Measurements from ENCODE around the gene MYL7. TPM values are rescaled to one million over a fixed set of nuclear protein-coding genes. Genes with fewer than 3 reads are reported as not detected.

Gene MYL7
- polyA plus RNA-seq, 2 donors: 0.12 to 0.53 TPM

DNA sequence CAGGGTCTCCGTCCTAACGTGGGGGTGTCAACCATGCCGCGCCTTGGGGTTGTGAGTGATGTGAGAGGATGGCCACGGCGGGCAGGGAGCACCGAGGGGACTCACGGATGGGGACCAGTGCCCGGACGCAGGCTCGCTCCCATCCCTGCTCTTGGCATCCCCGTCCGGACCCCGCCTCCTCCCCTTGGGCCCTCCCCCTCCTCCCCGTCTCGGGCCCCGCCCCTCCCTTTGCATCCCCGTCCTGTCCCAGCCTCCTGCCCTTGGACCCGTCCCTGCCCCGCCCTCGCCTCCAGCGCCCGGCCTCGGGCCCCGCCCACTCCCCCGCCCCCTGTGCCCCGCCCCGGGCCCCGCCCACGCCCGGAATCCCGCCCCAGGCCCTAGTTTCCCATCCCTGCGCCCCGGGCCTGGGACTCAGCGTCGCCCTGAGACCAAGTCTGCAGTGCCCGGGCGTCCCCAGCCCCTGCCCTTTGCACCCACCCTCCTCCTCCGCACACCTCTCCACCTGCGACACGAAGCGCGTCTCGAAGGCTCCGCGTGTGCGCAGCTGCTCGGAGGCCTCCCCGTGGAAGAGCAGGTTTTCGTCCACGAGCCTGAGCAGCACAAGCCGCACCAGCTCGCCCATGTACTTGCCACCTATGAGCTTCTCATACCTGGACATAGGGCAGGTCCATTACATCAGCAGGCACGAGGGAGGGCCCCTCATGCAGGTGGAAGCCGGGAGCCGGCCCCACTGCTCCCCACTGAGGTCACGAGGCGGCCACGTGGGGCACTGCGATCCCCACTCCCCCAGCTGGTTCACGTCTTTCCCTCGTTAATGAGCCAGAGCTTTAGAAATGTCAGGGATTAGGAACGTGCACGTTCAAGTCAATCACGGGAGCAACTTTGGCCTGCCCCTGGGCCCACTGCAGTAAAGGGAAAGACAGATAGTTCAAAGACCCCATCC lies 5.1 kb upstream of the MYL7 start:
- Histone ChIP-seq H3K27ac (ENCODE audit: low read depth in 2 of 2, low read length in 1 of 2) (no peak overlapping the region), H3K27me3 (ENCODE audit: control insufficient read depth in 1 of 2, insufficient read depth in 2 of 2, low read length in 2 of 2) (no peaks in the 10 kb centered on the region), H3K4me3 (ENCODE audit: low read depth in 1 of 2, low read length in 2 of 2) (peak overlapping the region; percentile 23 to 33), H3K9me3 (ENCODE audit: control insufficient read depth in 2 of 2, insufficient read depth in 1 of 2, low read depth in 1 of 2, low read length in 1 of 2) (no peaks in the 10 kb centered on the region), H3K36me3 (ENCODE audit: control insufficient read depth in 2 of 2, insufficient read depth in 2 of 2, low read length in 1 of 2) (no peaks in the 10 kb centered on the region), H3K4me1 (ENCODE audit: control insufficient read depth in 2 of 2, insufficient read depth in 2 of 2, low read length in 1 of 2) (peaks cover 0 to 18% of the 10 kb centered on the region in 2 donors)
- WGBS, 2 donors: 13 to 19% methylated on average over 58 to 65 of the region's 65 CpGs

GRCh38 chr7:44145479-44145968 lies 4.4 kb upstream of the MYL7 start:
- Histone ChIP-seq H3K27ac (ENCODE audit: low read depth in 2 of 2, low read length in 1 of 2) (no peak overlapping the region), H3K36me3 (ENCODE audit: control insufficient read depth in 2 of 2, insufficient read depth in 2 of 2, low read length in 1 of 2) (no peaks in the 10 kb centered on the region), H3K4me1 (ENCODE audit: control insufficient read depth in 2 of 2, insufficient read depth in 2 of 2, low read length in 1 of 2) (peaks cover 0 to 17% of the 10 kb centered on the region in 2 donors), H3K9me3 (ENCODE audit: control insufficient read depth in 2 of 2, insufficient read depth in 1 of 2, low read depth in 1 of 2, low read length in 1 of 2) (no peaks in the 10 kb centered on the region), H3K4me3 (ENCODE audit: low read depth in 1 of 2, low read length in 2 of 2) (peak overlapping the region; percentile 21 to 23), H3K27me3 (ENCODE audit: control insufficient read depth in 1 of 2, insufficient read depth in 2 of 2, low read length in 2 of 2) (no peaks in the 10 kb centered on the region)
- 15 to 27% methylated on average over 47 to 53 of the region's 53 CpGs for WGBS, 2 donors

- peaks cover 0 to 17% of the 10 kb centered on the region in 2 donors for H3K4me1 ChIP-seq (ENCODE audit: control insufficient read depth in 2 of 2, insufficient read depth in 2 of 2, low read length in 1 of 2)
- 79 to 82% methylated on average over 31 of the region's 31 CpGs for WGBS, 2 donors
- no peak overlapping the region for H3K27ac ChIP-seq (ENCODE audit: low read depth in 2 of 2, low read length in 1 of 2)
- no peaks in the 10 kb centered on the region for H3K9me3 ChIP-seq (ENCODE audit: control insufficient read depth in 2 of 2, insufficient read depth in 1 of 2, low read depth in 1 of 2, low read length in 1 of 2)
- no peak overlapping the region for H3K4me3 ChIP-seq (ENCODE audit: low read depth in 1 of 2, low read length in 2 of 2)
- no peaks in the 10 kb centered on the region for H3K27me3 ChIP-seq (ENCODE audit: control insufficient read depth in 1 of 2, insufficient read depth in 2 of 2, low read length in 2 of 2)
- H3K36me3 ChIP-seq (ENCODE audit: control insufficient read depth in 2 of 2, insufficient read depth in 2 of 2, low read length in 1 of 2): no peaks in the 10 kb centered on the region
Observed at GRCh38 chr7:44144968-44145478, 3.9 kb upstream of the MYL7 start.

- Histone ChIP-seq H3K9me3 (ENCODE audit: control insufficient read depth in 2 of 2, insufficient read depth in 1 of 2, low read depth in 1 of 2, low read length in 1 of 2) (no peaks in the 10 kb centered on the region), H3K4me3 (ENCODE audit: low read depth in 1 of 2, low read length in 2 of 2) (no peak overlapping the region), H3K4me1 (ENCODE audit: control insufficient read depth in 2 of 2, insufficient read depth in 2 of 2, low read length in 1 of 2) (peaks cover 0 to 17% of the 10 kb centered on the region in 2 donors), H3K27me3 (ENCODE audit: control insufficient read depth in 1 of 2, insufficient read depth in 2 of 2, low read length in 2 of 2) (no peaks in the 10 kb centered on the region), H3K27ac (ENCODE audit: low read depth in 2 of 2, low read length in 1 of 2) (no peak overlapping the region), H3K36me3 (ENCODE audit: control insufficient read depth in 2 of 2, insufficient read depth in 2 of 2, low read length in 1 of 2) (no peaks in the 10 kb centered on the region)
- WGBS, 2 donors: 90 to 92% methylated on average over 6 of the region's 6 CpGs
Observed at GRCh38 chr7:44144426-44144967, 3.4 kb upstream of the MYL7 start.

DNA sequence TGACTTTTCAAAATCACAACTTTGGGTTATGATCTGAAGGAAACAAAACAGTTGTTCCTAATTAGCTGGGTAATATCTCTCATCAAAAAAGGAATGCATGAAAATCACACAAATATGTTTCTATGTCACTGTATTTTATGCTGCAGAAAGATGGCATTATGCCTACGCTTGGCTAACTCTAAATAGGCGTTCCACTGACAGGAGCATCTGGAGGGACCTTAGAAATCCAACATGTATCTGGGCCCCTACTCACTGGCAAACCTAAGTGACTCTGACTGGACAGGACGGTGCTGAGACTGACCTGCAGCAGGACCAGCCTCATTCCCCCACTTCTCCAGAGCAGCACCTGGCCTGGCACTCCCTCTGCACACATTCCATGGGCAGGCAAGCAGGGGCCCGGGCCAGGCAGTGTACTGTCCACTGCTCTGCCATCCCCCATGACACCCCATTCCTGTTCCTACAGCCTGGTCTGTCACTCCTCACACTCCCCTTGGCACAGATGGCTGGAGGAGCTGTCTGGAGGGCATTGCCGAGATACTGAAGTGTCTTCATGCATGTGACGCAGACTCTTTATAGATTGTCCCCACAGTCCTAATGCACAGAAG lies 2.6 kb upstream of the MYL7 start:
- Histone ChIP-seq H3K4me3 (ENCODE audit: low read depth in 1 of 2, low read length in 2 of 2) (no peak overlapping the region), H3K27ac (ENCODE audit: low read depth in 2 of 2, low read length in 1 of 2) (no peak overlapping the region), H3K4me1 (ENCODE audit: control insufficient read depth in 2 of 2, insufficient read depth in 2 of 2, low read length in 1 of 2) (peaks cover 0 to 17% of the 10 kb centered on the region in 2 donors), H3K9me3 (ENCODE audit: control insufficient read depth in 2 of 2, insufficient read depth in 1 of 2, low read depth in 1 of 2, low read length in 1 of 2) (no peaks in the 10 kb centered on the region), H3K36me3 (ENCODE audit: control insufficient read depth in 2 of 2, insufficient read depth in 2 of 2, low read length in 1 of 2) (no peaks in the 10 kb centered on the region), H3K27me3 (ENCODE audit: control insufficient read depth in 1 of 2, insufficient read depth in 2 of 2, low read length in 2 of 2) (no peaks in the 10 kb centered on the region)
- 76 to 79% methylated on average over 6 of the region's 6 CpGs for WGBS, 2 donors

DNA sequence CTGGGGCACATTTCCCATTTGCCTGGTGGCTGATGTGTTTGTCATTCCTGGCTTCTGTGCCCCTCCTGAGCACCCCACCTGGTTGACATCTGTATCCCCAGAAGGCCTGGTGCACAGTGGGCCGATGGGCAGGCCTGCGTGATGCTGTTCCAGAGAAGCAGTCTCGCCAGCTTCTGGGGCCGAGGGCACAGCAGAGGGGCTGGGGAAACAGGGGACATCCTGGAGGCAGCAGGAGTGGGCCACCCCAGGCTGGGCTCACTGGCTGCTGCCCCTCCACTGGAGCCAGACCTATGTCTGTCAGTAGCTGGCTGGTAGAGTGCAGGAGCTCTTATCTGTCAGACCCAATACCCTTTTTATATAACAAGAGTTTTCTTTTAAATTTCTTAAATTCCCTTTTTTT lies 896 bp upstream of the MYL7 start:
- Histone ChIP-seq H3K36me3 (ENCODE audit: control insufficient read depth in 2 of 2, insufficient read depth in 2 of 2, low read length in 1 of 2) (no peaks in the 10 kb centered on the region), H3K4me3 (ENCODE audit: low read depth in 1 of 2, low read length in 2 of 2) (no peak overlapping the region), H3K27ac (ENCODE audit: low read depth in 2 of 2, low read length in 1 of 2) (no peak overlapping the region), H3K9me3 (ENCODE audit: control insufficient read depth in 2 of 2, insufficient read depth in 1 of 2, low read depth in 1 of 2, low read length in 1 of 2) (no peaks in the 10 kb centered on the region), H3K4me1 (ENCODE audit: control insufficient read depth in 2 of 2, insufficient read depth in 2 of 2, low read length in 1 of 2) (peaks cover 0 to 17% of the 10 kb centered on the region in 2 donors), H3K27me3 (ENCODE audit: control insufficient read depth in 1 of 2, insufficient read depth in 2 of 2, low read length in 2 of 2) (no peaks in the 10 kb centered on the region)
- WGBS, 2 donors: 90 to 95% methylated on average over 4 of the region's 4 CpGs

GRCh38 chr7:44140341-44140740 lies 791 bp downstream of the MYL7 start:
- Histone ChIP-seq H3K4me1 (ENCODE audit: control insufficient read depth in 2 of 2, insufficient read depth in 2 of 2, low read length in 1 of 2) (peaks cover 0 to 7% of the 10 kb centered on the region in 2 donors), H3K36me3 (ENCODE audit: control insufficient read depth in 2 of 2, insufficient read depth in 2 of 2, low read length in 1 of 2) (no peaks in the 10 kb centered on the region), H3K27me3 (ENCODE audit: control insufficient read depth in 1 of 2, insufficient read depth in 2 of 2, low read length in 2 of 2) (no peaks in the 10 kb centered on the region), H3K27ac (ENCODE audit: low read depth in 2 of 2, low read length in 1 of 2) (no peak overlapping the region), H3K4me3 (ENCODE audit: low read depth in 1 of 2, low read length in 2 of 2) (no peak overlapping the region), H3K9me3 (ENCODE audit: control insufficient read depth in 2 of 2, insufficient read depth in 1 of 2, low read depth in 1 of 2, low read length in 1 of 2) (no peaks in the 10 kb centered on the region)
- 86 to 90% methylated on average over 10 of the region's 10 CpGs for whole genome bisulfite sequencing, 2 donors

GRCh38 chr7:44139311-44140010 lies 1.7 kb downstream of the MYL7 start:
- 91 to 93% methylated on average over 14 of the region's 14 CpGs for WGBS, 2 donors
- H3K4me3 ChIP-seq (ENCODE audit: low read depth in 1 of 2, low read length in 2 of 2): no peak overlapping the region
- H3K27ac ChIP-seq (ENCODE audit: low read depth in 2 of 2, low read length in 1 of 2): no peak overlapping the region
- peaks cover 0 to 3% of the 10 kb centered on the region in 2 donors for H3K4me1 ChIP-seq (ENCODE audit: control insufficient read depth in 2 of 2, insufficient read depth in 2 of 2, low read length in 1 of 2)
- H3K36me3 ChIP-seq (ENCODE audit: control insufficient read depth in 2 of 2, insufficient read depth in 2 of 2, low read length in 1 of 2): no peaks in the 10 kb centered on the region
- no peaks in the 10 kb centered on the region for H3K27me3 ChIP-seq (ENCODE audit: control insufficient read depth in 1 of 2, insufficient read depth in 2 of 2, low read length in 2 of 2)
- no peaks in the 10 kb centered on the region for H3K9me3 ChIP-seq (ENCODE audit: control insufficient read depth in 2 of 2, insufficient read depth in 1 of 2, low read depth in 1 of 2, low read length in 1 of 2)

GRCh38 chr7:44138698-44139097 lies 2.4 kb downstream of the MYL7 start:
- Histone ChIP-seq H3K27ac (ENCODE audit: low read depth in 2 of 2, low read length in 1 of 2) (no peak overlapping the region), H3K27me3 (ENCODE audit: control insufficient read depth in 1 of 2, insufficient read depth in 2 of 2, low read length in 2 of 2) (no peaks in the 10 kb centered on the region), H3K36me3 (ENCODE audit: control insufficient read depth in 2 of 2, insufficient read depth in 2 of 2, low read length in 1 of 2) (no peaks in the 10 kb centered on the region), H3K9me3 (ENCODE audit: control insufficient read depth in 2 of 2, insufficient read depth in 1 of 2, low read depth in 1 of 2, low read length in 1 of 2) (no peaks in the 10 kb centered on the region), H3K4me3 (ENCODE audit: low read depth in 1 of 2, low read length in 2 of 2) (no peak overlapping the region), H3K4me1 (ENCODE audit: control insufficient read depth in 2 of 2, insufficient read depth in 2 of 2, low read length in 1 of 2) (peaks cover 0 to 3% of the 10 kb centered on the region in 2 donors)
- 77 to 84% methylated on average over 8 of the region's 8 CpGs for WGBS, 2 donors
